SH-SY5Y (cell line): ENCODE measurements around the gene TADA2B.

ENCODE experiments used
- GATA2 ChIP-seq: IDR thresholded peaks from 2 replicates; pipeline ENCODE4 v1.6.1; 2011; ENCODE audit warnings: mild to moderate bottlenecking, low read depth, low read length
- GATA3 ChIP-seq: IDR thresholded peaks from 2 replicates; pipeline ENCODE4 v1.6.1; 2011; ENCODE audit warnings: low read depth, mild to moderate bottlenecking, low read length, moderate library complexity

Gene TADA2B

GRCh38 chr4:7009564-7009963, 33.6 kb upstream of the TADA2B start:
- TF ChIP-seq GATA3 (no peak), GATA2 (no peak)

- TF ChIP-seq GATA3 (no peak), GATA2 (no peak)
These were observed 30.0 kb upstream of the TADA2B start for GRCh38 chr4:7013175-7013574.

GRCh38 chr4:7014815-7015214, 28.4 kb upstream of the TADA2B start:
- no peak for TF ChIP-seq GATA3
- TF ChIP-seq GATA2, result no peak

- TF ChIP-seq GATA2, result no peak
- TF ChIP-seq GATA3, result no peak
These were observed 27.7 kb upstream of the TADA2B start for GRCh38 chr4:7015383-7016035.

GRCh38 chr4:7016086-7016485, 27.1 kb upstream of the TADA2B start:
- TF ChIP-seq GATA2 (no peak), GATA3 (no peak)

GRCh38 chr4:7016512-7016911, 26.7 kb upstream of the TADA2B start:
- no peak for TF ChIP-seq GATA3
- TF ChIP-seq GATA2, result no peak

- no peak for TF ChIP-seq GATA3
- no peak for TF ChIP-seq GATA2
These were observed 25.6 kb upstream of the TADA2B start for GRCh38 chr4:7017446-7018048.

- no peak for TF ChIP-seq GATA3
- no peak for TF ChIP-seq GATA2
These were observed 24.9 kb upstream of the TADA2B start for GRCh38 chr4:7018281-7018680.

- TF ChIP-seq GATA2 (no peak), GATA3 (no peak)
These were observed 23.8 kb upstream of the TADA2B start for GRCh38 chr4:7019367-7019766.

- TF ChIP-seq GATA3 (no peak), GATA2 (no peak)
These were observed 22.9 kb upstream of the TADA2B start for GRCh38 chr4:7020290-7020689.

- no peak for TF ChIP-seq GATA3
- no peak for TF ChIP-seq GATA2
These were observed 22.3 kb upstream of the TADA2B start for GRCh38 chr4:7020856-7021255.

GRCh38 chr4:7021355-7021754, 21.8 kb upstream of the TADA2B start:
- no peak for TF ChIP-seq GATA3
- no peak for TF ChIP-seq GATA2

GRCh38 chr4:7021930-7022664, 21.1 kb upstream of the TADA2B start:
- TF ChIP-seq GATA2 (no peak), GATA3 (no peak)

- TF ChIP-seq GATA3 (no peak), GATA2 (no peak)
These were observed 19.7 kb upstream of the TADA2B start for GRCh38 chr4:7023486-7023885.

GRCh38 chr4:7023901-7024300, 19.3 kb upstream of the TADA2B start:
- no peak for TF ChIP-seq GATA2
- TF ChIP-seq GATA3, result no peak
